RWPE1 (cell line): ENCODE data around the gene CIROP.

Experiments
- CTCF ChIA-PET: fragments of 350-600 bp; sonication (Branson Sonifier 250); formaldehyde crosslinking; extraction: SDS; loops from one replicate; lab custom pipeline; 2021; lab: Yijun Ruan, JAX
- POLR2A ChIA-PET: fragments of 400-600 bp; formaldehyde crosslinking; extraction: SDS; loops from one replicate; lab custom pipeline; 2020; ENCODE audit warnings: antibody characterized with exemption; ENCODE audit not compliant: low non-redundant PET; lab: Yijun Ruan, JAX
- DNase-seq: peaks from one replicate; pipeline ENCODE4 v3.0.0; 2012; ENCODE audit warnings: low spot score
- H3K27ac ChIP-seq: fragments of 450-650 bp; 2 replicates; pipeline ENCODE4 v1.5.1; 2017
- CTCF ChIP-seq: fragments of 450-650 bp; conservative IDR thresholded peaks from 2 replicates; pipeline ENCODE4 v1.5.1; 2017; ENCODE audit warnings: low read depth, mild to moderate bottlenecking

CIROP gene

DNA sequence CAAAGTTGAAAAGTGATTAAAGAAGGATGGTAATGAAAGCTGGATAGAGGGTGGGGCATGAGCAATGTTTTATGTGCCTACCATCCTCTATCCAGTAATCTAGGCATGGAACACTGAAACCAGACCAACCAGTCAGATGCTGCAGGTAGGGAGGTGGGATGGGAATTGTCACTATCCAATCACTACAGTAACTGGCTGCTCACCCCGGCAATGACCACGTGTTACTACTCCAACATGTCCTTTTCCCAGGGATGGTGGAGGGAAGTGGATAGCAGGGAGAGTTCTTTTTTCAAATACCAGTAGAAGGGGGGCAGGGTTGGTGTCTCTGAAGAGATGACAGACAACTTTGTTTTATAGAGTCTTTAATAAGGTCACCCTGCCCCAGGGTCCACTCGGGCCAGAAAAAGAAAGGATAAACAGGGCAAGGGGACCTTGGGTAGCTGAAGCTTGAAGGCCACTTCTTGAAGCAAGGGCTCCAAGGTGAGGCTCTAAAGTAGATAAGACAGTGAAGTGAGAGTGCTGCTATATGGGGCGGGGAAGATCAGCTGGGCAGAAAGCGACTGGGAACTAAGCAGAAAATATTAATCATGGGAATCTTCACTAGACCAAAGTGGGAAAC is 32.8 kb downstream of the CIROP start:
- POLR2A ChIA-PET, result interaction anchor here (0.6 to 1.5 kb wide), 3 partner anchors 10 to 235 kb away, joined by 3 read pairs; partner anchors contain the start of gene BCL2L2
- CTCF ChIA-PET, result interaction anchor here (0.5 kb wide), 1 partner anchor 100 kb away, joined by 3 read pairs; no protein-coding TSS in a partner anchor
- peak overlapping the region; percentile 81 for H3K27ac ChIP-seq
- peak; percentile 63 for DNase-seq
- no peak for TF ChIP-seq CTCF

GRCh38 chr14:23071244-23071920 is 33.4 kb downstream of the CIROP start:
- DNase-seq, result peak; percentile 91
- no peak for TF ChIP-seq CTCF
- peak overlapping the region; percentile 81 for H3K27ac ChIP-seq
- ChIA-PET CTCF (interaction anchor here (0.5 kb wide), 1 partner anchor 101 kb away, joined by 3 read pairs; no protein-coding TSS in a partner anchor), POLR2A (interaction anchor here (0.6 to 1.5 kb wide), 2 partner anchors 9 to 234 kb away, joined by 3 read pairs; no protein-coding TSS in a partner anchor)

DNA sequence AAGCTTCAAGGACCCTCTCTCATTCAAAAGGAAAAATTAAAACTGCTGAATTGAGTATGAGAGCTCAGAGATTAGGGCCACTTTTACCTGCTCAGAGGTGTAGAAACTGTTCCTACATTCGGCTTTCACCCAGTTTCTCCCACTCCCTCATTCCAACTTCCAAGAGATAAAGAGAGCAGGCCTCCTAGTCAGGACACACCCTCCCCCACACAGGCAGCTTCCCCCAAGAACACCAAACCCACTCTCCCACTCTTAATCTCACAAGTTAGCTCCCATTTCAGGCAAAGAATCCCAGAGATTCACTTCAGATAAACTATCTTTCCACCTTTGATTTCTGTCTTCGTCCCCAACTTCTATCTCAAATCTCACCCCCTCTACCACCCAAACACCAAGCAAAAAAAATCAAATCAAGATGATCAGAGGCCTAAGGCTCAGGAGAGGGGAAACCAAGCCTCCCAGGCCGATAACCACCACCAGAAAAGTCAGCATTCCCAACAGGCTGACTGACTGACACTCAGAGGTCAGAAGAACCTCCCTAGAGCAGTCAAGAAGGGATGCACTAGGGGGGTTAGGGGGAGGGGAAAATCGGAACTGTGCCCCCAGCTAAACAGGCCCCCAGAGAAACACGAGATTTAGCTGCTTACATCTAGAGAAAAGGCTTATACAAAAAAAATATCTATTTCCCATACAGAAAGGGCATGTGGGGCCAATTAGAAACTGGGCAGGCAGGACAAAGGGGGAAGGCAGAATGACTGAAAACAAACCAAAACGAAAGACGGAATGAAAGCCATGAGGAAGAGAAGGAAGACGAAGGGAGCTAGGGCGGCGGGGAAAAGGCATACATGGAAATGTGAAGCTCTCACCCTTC is 34.3 kb downstream of the CIROP start:
- CTCF ChIA-PET, result interaction anchor here (0.6 to 0.7 kb wide), 2 partner anchors 45 to 131 kb away, joined by 3 to 4 read pairs; no protein-coding TSS in a partner anchor
- POLR2A ChIA-PET, result interaction anchor here (1.5 kb wide), 1 partner anchor 8 kb away, joined by 3 read pairs; no protein-coding TSS in a partner anchor
- peak overlapping the region; percentile 81 for H3K27ac ChIP-seq

DNA sequence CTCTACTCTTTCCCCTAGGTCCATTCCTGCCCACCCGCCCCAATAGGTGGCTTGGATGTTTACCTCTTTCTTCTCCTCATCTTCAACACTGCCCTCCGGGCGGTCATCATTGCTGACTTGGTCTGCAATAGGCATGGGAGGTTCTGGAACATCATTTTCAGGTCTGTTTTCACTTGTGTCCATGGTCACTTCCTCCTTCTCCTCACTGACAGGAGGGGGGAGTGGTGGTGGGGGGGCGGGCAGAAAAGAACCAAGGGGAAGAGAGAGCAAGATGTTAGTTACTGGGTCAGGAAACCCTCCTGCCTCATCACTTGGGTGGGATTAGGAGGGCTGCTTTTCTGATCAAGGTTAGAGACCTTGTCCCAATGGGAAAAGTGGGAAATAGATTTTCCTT is 35.4 kb downstream of the CIROP start:
- TF ChIP-seq CTCF, result no peak
- CTCF ChIA-PET, result interaction anchor here (0.5 to 1.8 kb wide), 25 partner anchors 8 to 173 kb away, joined by 3 to 21 read pairs (median 6); partner anchors contain the start of genes ACIN1, C14orf119, CDH24 and CEBPE

More for the DNA sequence above, 34.3 kb downstream of the CIROP start:
- no peak for TF ChIP-seq CTCF
- no peak for DNase-seq

GRCh38 chr14:23068789-23069412 is 35.9 kb downstream of the CIROP start:
- peak; percentile 89 for DNase-seq
- peak overlapping the region; percentile 67 for H3K27ac ChIP-seq
- POLR2A ChIA-PET, result interaction anchor here (0.7 to 1.0 kb wide), 2 partner anchors 26 to 81 kb away, joined by 3 to 5 read pairs; partner anchors contain the start of genes ACIN1 and C14orf119
- CTCF ChIA-PET, result interaction anchor here (0.5 to 1.8 kb wide), 29 partner anchors 9 to 1256 kb away, joined by 3 to 21 read pairs (median 5); partner anchors contain the start of genes ACIN1, C14orf119, CDH24 and CEBPE
- peak; percentile 98 for TF ChIP-seq CTCF

More for the DNA sequence above, 35.4 kb downstream of the CIROP start:
- H3K27ac ChIP-seq, result peak overlapping the region; percentile 67
- POLR2A ChIA-PET, result interaction anchor here (0.7 kb wide), 1 partner anchor 81 kb away, joined by 3 read pairs; no protein-coding TSS in a partner anchor
- DNase-seq, result no peak
